Stimulated activated CD4-positive, alpha-beta T cell treated with anti-CD3 and anti-CD28 coated beads, Interleukin-2, amount 100 ng/mL, for 24 hours (primary cell): Measurements from ENCODE around the gene RMDN2.
"Not testable (repeated sequence)": the region's sequence is repeated elsewhere in the genome, so short reads cannot be mapped to it uniquely, and the experiment has no call there.

ENCODE experiments used
- DNase-seq, 2 donors: peaks; one replicate each; pipeline ENCODE4 v3.0.0-alpha.2; 2020

Gene RMDN2

DNA sequence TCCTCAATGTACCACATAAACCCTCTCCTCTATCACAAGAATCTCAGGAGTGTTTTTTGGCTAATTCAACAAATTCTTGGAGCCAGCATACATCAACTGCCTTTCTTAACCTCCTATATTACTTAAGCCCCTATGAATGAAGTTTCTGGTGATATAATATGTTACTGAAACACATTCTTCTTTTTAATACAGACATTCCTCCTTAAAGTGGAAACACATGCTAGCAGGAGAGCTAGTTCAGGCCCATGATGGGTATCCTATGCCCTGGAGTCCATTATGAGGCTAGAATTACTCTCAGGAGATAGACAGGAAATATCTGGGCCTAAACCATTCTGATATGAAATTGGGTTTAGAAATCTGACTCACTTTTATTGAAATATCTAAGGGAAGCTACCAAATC, 26.6 kb upstream of the RMDN2 start:
- no peak for DNase-seq

- no peak for DNase-seq
Observed at GRCh38 chr2:37902991-37903390, 22.1 kb upstream of the RMDN2 start.

DNA sequence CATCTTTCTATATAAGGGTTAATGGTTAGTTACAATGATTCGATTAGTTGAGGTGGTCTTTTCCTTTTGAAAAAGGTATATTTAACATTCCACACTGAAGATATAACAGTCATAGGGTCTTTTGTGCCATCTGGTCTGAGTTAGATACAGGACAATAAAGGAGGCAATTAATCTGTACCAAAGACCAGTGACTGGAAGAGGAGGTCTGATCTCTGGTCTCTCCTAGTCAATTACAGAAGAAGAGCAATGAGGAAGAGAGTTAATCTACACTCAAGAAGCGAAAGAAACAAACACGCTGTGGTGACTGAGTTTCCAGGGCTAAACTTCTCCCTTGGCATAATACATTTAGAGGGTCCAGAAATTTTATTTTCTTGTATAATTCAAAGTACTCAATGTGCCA, 20.7 kb upstream of the RMDN2 start:
- no peak for DNase-seq

GRCh38 chr2:37904993-37905392, 20.1 kb upstream of the RMDN2 start:
- no peak for DNase-seq

- no peak for DNase-seq
Observed at GRCh38 chr2:37906131-37906530, 19.0 kb upstream of the RMDN2 start.

DNA sequence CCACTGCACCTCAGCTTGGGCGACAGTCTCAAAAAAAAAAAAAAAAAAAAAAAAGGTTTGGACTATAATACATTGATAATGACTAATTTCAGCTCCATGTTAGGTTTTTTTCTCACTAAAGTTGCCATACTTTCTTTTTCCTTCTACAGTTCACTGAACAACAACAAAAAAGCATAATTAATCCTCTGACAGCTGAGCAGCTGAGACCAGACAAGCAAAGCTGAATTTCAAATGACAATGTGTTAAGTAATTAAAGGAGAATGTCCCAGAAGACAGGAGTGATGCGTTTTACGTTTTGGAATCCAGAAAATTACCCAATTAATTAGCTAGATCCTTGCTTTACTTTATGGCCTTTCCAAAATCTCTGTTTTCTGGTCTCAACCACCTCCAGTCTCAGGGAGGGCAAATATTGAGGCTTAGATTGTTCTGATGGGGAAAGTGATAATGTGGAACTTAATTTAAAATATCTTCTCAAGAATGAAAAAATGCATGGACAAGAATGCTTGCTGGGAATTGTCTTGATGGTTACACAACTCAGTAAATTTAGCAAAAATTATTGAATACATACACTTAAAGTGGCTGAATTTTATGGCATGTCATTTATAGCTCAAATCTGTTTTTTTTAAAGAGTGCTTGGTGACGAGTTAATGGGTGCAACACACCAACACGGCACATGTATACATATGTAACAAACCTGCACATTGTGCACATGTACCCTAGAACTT, 17.4 kb upstream of the RMDN2 start:
- DNase-seq, result no peak

DNA sequence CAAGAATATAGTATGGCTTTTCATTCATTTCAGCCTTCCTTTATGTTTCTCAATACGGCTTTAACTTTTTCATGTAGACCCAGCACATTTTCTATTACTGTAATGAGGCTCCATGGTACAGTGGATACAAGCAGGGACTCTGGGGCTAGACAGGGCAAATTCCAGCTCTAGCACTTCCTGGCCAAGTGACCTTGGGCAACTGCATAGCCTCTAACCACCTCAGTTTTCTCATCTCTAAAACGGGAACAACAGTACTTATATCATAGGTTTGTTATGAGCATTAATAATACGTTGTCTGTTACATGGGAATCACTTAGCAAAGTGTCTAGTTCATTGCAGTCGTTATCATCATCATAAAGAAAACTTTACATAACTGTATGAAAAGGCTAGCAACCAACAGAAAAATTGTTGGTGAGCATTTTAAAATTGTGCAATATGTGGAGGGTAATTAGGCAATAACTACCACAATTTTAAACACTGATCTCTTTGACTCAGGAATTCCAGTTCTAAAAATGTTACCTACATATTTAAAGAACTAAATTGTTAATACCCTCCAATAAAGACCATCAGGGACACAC, 13.7 kb upstream of the RMDN2 start:
- DNase-seq, result no peak

GRCh38 chr2:37912056-37912455, 13.0 kb upstream of the RMDN2 start:
- no peak for DNase-seq

DNA sequence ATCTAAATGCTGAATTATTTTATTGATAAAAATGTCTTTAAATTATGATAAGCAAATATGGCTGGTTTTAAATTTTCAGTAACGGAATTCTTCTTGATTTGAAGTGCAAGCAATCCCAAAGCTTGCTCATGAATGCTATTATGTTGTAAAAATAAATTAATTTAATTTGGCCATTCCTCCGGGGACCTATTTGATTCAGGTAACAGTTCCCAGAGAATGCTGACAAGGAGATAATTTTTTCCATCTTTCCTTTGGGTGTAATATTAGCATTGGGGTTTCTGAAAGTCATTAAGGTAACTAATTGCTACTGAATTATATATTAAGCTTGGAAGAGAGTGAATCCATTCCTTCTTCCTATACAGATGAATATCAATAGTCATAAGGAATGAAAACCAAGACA, 12.5 kb upstream of the RMDN2 start:
- no peak for DNase-seq

GRCh38 chr2:37914340-37914739, 10.7 kb upstream of the RMDN2 start:
- no peak for DNase-seq

DNA sequence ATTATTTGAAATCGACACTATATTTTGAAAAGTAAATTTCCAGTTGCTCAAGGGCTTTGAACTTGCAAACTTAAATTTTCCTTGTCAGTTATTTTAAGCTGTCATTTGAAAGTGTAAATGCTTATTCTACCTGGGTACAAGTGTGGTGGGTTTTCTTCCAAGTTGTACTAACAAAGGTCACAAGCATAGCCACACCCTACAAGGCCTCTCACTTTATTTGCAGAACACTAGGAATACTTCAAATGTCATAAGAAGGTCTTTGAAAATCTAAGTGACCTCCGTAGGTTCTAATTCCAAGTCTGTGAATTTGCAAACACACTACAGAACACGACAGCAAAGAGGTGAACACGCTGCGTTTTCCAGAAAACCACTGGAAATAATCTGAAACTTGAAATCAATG, 9.3 kb upstream of the RMDN2 start:
- no peak for DNase-seq

GRCh38 chr2:37916512-37917082, 8.5 kb upstream of the RMDN2 start:
- DNase-seq, result no peak

DNA sequence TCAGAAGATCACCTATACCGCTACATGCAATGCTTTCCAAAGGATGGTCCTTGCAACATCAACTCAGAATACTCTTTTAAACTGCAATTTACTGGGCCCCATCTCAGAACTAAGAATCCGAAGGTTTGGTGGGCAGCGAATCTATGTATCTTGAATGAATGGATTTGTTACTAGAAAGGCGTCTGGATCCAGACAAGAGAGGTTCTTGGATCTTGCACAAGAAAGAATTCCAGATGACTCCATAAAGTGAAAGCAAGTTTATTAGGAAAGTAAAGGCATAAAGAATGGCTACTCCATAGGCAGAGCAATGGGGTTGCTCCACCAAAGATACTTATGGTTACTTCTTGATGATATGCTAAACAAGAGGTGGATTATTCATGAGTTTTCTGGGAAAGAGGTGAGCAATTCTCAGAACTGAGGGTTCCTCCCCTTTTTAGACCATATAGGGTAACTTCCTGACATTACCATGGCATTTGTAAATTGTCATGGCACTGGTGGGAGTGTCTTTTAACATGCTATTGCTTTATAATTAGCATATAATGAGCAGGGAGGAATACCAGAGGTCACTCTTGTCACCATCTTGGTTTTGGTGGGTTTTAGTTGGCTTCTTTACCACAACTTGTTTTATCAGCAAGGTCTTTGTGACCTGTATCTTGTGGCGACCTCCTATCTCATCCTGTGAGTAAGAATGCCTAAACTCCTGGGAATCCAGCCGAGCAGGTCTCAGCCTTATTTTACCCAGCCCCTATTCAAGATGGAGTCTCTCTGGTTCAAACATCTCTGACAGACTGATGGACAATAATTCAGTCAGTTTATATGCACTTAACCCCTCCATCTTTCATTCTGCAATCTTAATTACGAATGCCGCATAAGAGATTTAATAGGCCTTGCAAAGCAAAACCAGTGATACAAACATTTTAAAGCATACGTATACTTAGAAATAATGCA, 7.5 kb upstream of the RMDN2 start:
- no peak for DNase-seq

- DNase-seq, result no peak
Observed at GRCh38 chr2:37918742-37919186, 6.3 kb upstream of the RMDN2 start.

DNA sequence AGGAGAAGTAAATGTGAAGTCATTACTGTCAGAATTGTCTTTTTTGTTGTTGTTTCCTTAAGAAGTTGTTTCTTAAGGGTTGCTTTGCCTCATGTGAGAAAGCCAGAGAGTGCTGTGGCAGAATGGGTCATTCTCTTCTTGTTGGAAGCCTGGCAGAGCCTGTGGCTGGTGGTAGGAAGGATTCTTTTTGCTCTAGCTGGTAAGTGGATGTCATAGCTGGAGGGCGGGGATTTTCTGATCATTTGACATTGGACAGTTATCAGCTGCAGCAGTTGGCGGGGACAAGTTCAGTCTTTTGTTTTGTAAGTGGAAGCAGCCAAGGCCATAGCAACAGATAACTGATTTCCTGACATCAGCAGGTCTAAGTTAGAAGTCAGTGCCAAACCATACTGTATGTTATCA, 5.5 kb upstream of the RMDN2 start:
- DNase-seq, result no peak

- DNase-seq, result no peak
Observed at GRCh38 chr2:37920570-37920969, 4.5 kb upstream of the RMDN2 start.

GRCh38 chr2:37921781-37922180, 3.3 kb upstream of the RMDN2 start:
- no peak for DNase-seq

- no peak for DNase-seq
Observed at GRCh38 chr2:37923308-37924055, 1.6 kb upstream of the RMDN2 start.

- DNase-seq, result no peak
Observed at GRCh38 chr2:37926635-37927034, 1.5 kb downstream of the RMDN2 start.

DNA sequence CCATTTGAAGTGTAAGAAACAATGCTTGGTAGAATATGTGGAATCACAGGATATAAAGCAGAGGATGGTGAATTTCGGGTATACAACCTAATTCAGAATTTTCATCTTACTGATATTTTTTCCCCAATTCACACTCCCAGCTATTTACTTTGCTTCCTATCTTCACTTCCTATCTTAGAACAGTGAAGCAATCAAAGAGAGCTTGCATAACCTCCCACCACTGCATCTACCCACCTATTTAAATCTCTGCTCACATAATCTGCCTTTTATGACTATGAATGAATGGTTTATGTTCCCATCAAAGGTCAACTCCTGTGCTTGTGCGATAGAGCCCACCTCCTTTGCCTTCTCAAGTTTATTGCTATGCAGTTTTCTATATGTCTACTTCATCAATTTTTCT, 3.3 kb downstream of the RMDN2 start:
- no peak for DNase-seq

DNA sequence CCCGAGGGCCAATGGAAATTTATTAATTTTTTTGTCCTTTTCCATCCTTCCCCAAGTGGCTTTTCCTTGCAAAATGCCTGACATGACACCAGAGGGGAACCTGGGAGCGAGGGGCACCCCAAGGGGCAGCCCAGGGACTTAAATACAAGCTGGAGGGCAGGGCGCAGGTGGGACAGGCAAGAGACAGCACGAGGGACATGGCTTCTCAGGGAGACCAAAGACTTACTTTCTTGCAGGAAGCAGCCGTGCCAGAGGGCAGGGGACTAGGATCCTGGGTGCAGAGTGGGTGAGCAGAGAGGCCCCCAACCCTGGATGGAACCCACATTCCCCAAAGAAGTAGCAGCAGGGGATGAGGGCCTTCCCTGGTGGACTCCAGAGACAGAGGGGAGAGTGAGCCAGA, 5.3 kb downstream of the RMDN2 start:
- DNase-seq, result not testable (repeated sequence)

GRCh38 chr2:37932873-37933272, 7.8 kb downstream of the RMDN2 start:
- not testable (repeated sequence) for DNase-seq
